Nephron progenitor cell (in vitro differentiated cells): ENCODE data around the gene OXGR1.

Source experiments
- DNase-seq: peaks from one replicate; pipeline ENCODE4 v3.0.0; 2021
- H3K27ac Mint-ChIP-seq: 2 replicates; pipeline ENCODE4 v1.8.0; 2021; ENCODE audit warnings: mild to moderate bottlenecking, moderate library complexity, mixed read lengths
- H3K27me3 Mint-ChIP-seq: 2 replicates; pipeline ENCODE4 v1.8.0; 2021; ENCODE audit warnings: mild to moderate bottlenecking, low read depth, mixed read lengths; ENCODE audit not compliant: poor library complexity
- H3K36me3 Mint-ChIP-seq: 2 replicates; pipeline ENCODE4 v1.8.0; 2021; ENCODE audit warnings: low read depth, mixed read lengths
- H3K4me1 Mint-ChIP-seq: 2 replicates; pipeline ENCODE4 v1.8.0; 2021; ENCODE audit warnings: mixed read lengths
- H3K4me3 Mint-ChIP-seq: 2 replicates; pipeline ENCODE4 v1.8.0; 2021; ENCODE audit warnings: mild to moderate bottlenecking, moderate library complexity, mixed read lengths
- H3K9me3 Mint-ChIP-seq: 2 replicates; pipeline ENCODE4 v1.8.0; 2021; ENCODE audit warnings: mild to moderate bottlenecking, moderate library complexity, mixed read lengths
- CTCF ChIP-seq: fragments of 200-600 bp; sonication (generic); IDR thresholded peaks from 2 replicates; pipeline ENCODE4 v1.5.0; 2021; ENCODE audit warnings: antibody characterized with exemption

Gene OXGR1

GRCh38 chr13:96966415-96967102, 27.7 kb downstream of the OXGR1 start:
- Mint-ChIP-seq H3K27me3 (no peaks in the 10 kb centered on the region), H3K36me3 (peaks cover 7% of the 10 kb centered on the region), H3K9me3 (peaks cover 63% of the 10 kb centered on the region), H3K4me3 (no peak overlapping the region), H3K27ac (no peak overlapping the region), H3K4me1 (no peaks in the 10 kb centered on the region)
- DNase-seq = no peak
- no peak for TF ChIP-seq CTCF

GRCh38 chr13:96963786-96964475, 30.3 kb downstream of the OXGR1 start:
- peaks cover 38% of the 10 kb centered on the region for H3K9me3 Mint-ChIP-seq
- no peaks in the 10 kb centered on the region for H3K4me1 Mint-ChIP-seq
- no peaks in the 10 kb centered on the region for H3K36me3 Mint-ChIP-seq
- DNase-seq = no peak
- H3K27ac Mint-ChIP-seq = no peak overlapping the region
- H3K27me3 Mint-ChIP-seq = no peaks in the 10 kb centered on the region
- H3K4me3 Mint-ChIP-seq = no peak overlapping the region
- TF ChIP-seq CTCF = no peak

GRCh38 chr13:96960379-96960778, 33.9 kb downstream of the OXGR1 start:
- no peaks in the 10 kb centered on the region for H3K4me1 Mint-ChIP-seq
- no peaks in the 10 kb centered on the region for H3K27me3 Mint-ChIP-seq
- peaks cover 3% of the 10 kb centered on the region for H3K9me3 Mint-ChIP-seq
- no peak overlapping the region for H3K27ac Mint-ChIP-seq
- TF ChIP-seq CTCF = no peak
- no peaks in the 10 kb centered on the region for H3K36me3 Mint-ChIP-seq
- DNase-seq = no peak
- H3K4me3 Mint-ChIP-seq = no peak overlapping the region

- peak; percentile 12 for DNase-seq
- no peak overlapping the region for H3K4me3 Mint-ChIP-seq
- no peaks in the 10 kb centered on the region for H3K4me1 Mint-ChIP-seq
- H3K27me3 Mint-ChIP-seq = no peaks in the 10 kb centered on the region
- peak; percentile 77 for TF ChIP-seq CTCF
- H3K36me3 Mint-ChIP-seq = no peaks in the 10 kb centered on the region
- H3K9me3 Mint-ChIP-seq = no peaks in the 10 kb centered on the region
- no peak overlapping the region for H3K27ac Mint-ChIP-seq
Observed at GRCh38 chr13:96958286-96958891, 35.9 kb downstream of the OXGR1 start.

- Mint-ChIP-seq H3K4me1 (no peaks in the 10 kb centered on the region), H3K27ac (no peak overlapping the region), H3K9me3 (no peaks in the 10 kb centered on the region), H3K27me3 (peaks cover 3% of the 10 kb centered on the region), H3K36me3 (no peaks in the 10 kb centered on the region), H3K4me3 (no peak overlapping the region)
- no peak for DNase-seq
- no peak for TF ChIP-seq CTCF
Observed at GRCh38 chr13:96952595-96952994, 41.7 kb downstream of the OXGR1 start.
